Fibroblast of lung (primary cell): Measurements from ENCODE around the gene SLC24A3. TPM values are rescaled to one million over a fixed set of nuclear protein-coding genes. Genes with fewer than 3 reads are reported as not detected.

Experiments
- DNase-seq, 2 donors: peaks; one replicate each; pipeline versions ENCODE4 v3.0.0 to v3.0.0-alpha.2; 2010; ENCODE audit warnings: low read depth in 2 of 2
- H2AFZ ChIP-seq: 2 replicates; pipeline ENCODE4 v1.5.1; 2012; ENCODE audit warnings: low read length, control low read depth, inconsistent platforms
- H3K27ac ChIP-seq: 2 replicates; pipeline ENCODE4 v1.5.1; 2011; ENCODE audit warnings: low read length, control low read depth; ENCODE audit not compliant: insufficient read depth
- H3K27me3 ChIP-seq: 2 replicates; pipeline ENCODE4 v1.5.1; 2011; ENCODE audit warnings: mild to moderate bottlenecking, low read length; ENCODE audit not compliant: control insufficient read depth, insufficient read depth
- H3K36me3 ChIP-seq: 2 replicates; pipeline ENCODE4 v1.5.1; 2011; ENCODE audit warnings: low read length; ENCODE audit not compliant: control insufficient read depth, insufficient read depth
- H3K4me1 ChIP-seq: 2 replicates; pipeline ENCODE4 v1.5.1; 2011; ENCODE audit warnings: low read length; ENCODE audit not compliant: control insufficient read depth, insufficient read depth; ENCODE audit errors: extremely low read depth
- H3K4me2 ChIP-seq: 2 replicates; pipeline ENCODE4 v1.5.1; 2011; ENCODE audit warnings: low read length, control low read depth; ENCODE audit not compliant: insufficient read depth; ENCODE audit errors: extremely low read depth
- H3K4me3 ChIP-seq, 4 experiments: fragments of 200-600 bp in 1 of 4; sonication (generic) in 1 of 4; replicated peaks in 1 of 4; 2 replicates each; pipeline ENCODE4 v1.5.1; 2011 to 2016; ENCODE audit warnings: low read length in 4 of 4, low read depth in 3 of 4, mild to moderate bottlenecking in 3 of 4, control low read depth in 2 of 4, inconsistent platforms in 1 of 4, mixed read lengths in 1 of 4; ENCODE audit not compliant: insufficient read depth in 1 of 4; ENCODE audit errors: control extremely low read depth in 1 of 4
- H3K79me2 ChIP-seq: 2 replicates; pipeline ENCODE4 v1.5.1; 2012; ENCODE audit warnings: mild to moderate bottlenecking, low read length, inconsistent platforms; ENCODE audit not compliant: control insufficient read depth, insufficient read depth
- H3K9ac ChIP-seq: 2 replicates; pipeline ENCODE4 v1.5.1; 2011; ENCODE audit warnings: mild to moderate bottlenecking, low read length, control low read depth; ENCODE audit not compliant: insufficient read depth
- H3K9me3 ChIP-seq: 2 replicates; pipeline ENCODE4 v1.5.1; 2012; ENCODE audit warnings: low read depth, low read length; ENCODE audit not compliant: control insufficient read depth, insufficient read depth
- H4K20me1 ChIP-seq: 2 replicates; pipeline ENCODE4 v1.5.1; 2011; ENCODE audit warnings: low read length; ENCODE audit not compliant: control insufficient read depth, insufficient read depth; ENCODE audit errors: extremely low read depth
- CTCF ChIP-seq, 2 donors: IDR thresholded peaks in 1 of 2; conservative IDR thresholded peaks in 1 of 2; 1 replicate in 1 of 2; 2 replicates in 1 of 2; pipeline ENCODE4 v1.5.1; 2011 to 2012; ENCODE audit warnings: low read length in 2 of 2, control low read depth in 1 of 2, inconsistent platforms in 1 of 2, low read depth in 1 of 2, mild to moderate bottlenecking in 1 of 2
- EZH2 ChIP-seq: IDR thresholded peaks from 2 replicates; pipeline ENCODE4 v1.5.1; 2012; ENCODE audit warnings: low read length, control low read depth, mild to moderate bottlenecking; ENCODE audit errors: missing control alignments
- polyA plus RNA-seq, 2 donors: library from polyadenylated mRNA; depleted of rRNA in 1 of 2; stranded (reverse) in 1 of 2; unstranded in 1 of 2; fragments of >200 nt; gene quantifications; 2 replicates each; pipeline ENCODE4 v1.2.1, GENCODE V29; 2011 to 2012; ENCODE audit warnings: missing spikeins in 1 of 2
- total RNA-seq: library from RNA; depleted of rRNA; stranded (reverse); fragments of >200 nt; gene quantifications from 2 replicates; pipeline ENCODE4 v1.2.1, GENCODE V29; 2014

The SLC24A3 gene
- total and polyA plus RNA-seq, 2 donors (not counting 1 experiment from before 2014, with no cell fraction given): 0.03 to 1.8 TPM

GRCh38 chr20:19244291-19244690, 31.8 kb downstream of the SLC24A3 start:
- H3K9ac ChIP-seq: no peak overlapping the region
- H3K9me3 ChIP-seq: no peaks in the 10 kb centered on the region
- H3K27me3 ChIP-seq: no peaks in the 10 kb centered on the region
- no peaks in the 10 kb centered on the region for H4K20me1 ChIP-seq
- no peaks in the 10 kb centered on the region for H3K36me3 ChIP-seq
- no peak overlapping the region for H3K4me2 ChIP-seq
- H3K4me3 ChIP-seq: no peak overlapping the region
- H3K27ac ChIP-seq: no peak overlapping the region
- H3K4me1 ChIP-seq: no peaks in the 10 kb centered on the region
- H3K79me2 ChIP-seq: no peaks in the 10 kb centered on the region
- no peak for DNase-seq
- TF ChIP-seq EZH2 (no peak), CTCF (conservative IDR thresholded peaks at IDR 0.05 in 1 of 2, IDR thresholded peaks at IDR 0.05 in 1 of 2; ENCODE audit: low read depth in 1 of 2, low read length in 2 of 2) (no peak)
- no peak overlapping the region for H2AFZ ChIP-seq

DNA sequence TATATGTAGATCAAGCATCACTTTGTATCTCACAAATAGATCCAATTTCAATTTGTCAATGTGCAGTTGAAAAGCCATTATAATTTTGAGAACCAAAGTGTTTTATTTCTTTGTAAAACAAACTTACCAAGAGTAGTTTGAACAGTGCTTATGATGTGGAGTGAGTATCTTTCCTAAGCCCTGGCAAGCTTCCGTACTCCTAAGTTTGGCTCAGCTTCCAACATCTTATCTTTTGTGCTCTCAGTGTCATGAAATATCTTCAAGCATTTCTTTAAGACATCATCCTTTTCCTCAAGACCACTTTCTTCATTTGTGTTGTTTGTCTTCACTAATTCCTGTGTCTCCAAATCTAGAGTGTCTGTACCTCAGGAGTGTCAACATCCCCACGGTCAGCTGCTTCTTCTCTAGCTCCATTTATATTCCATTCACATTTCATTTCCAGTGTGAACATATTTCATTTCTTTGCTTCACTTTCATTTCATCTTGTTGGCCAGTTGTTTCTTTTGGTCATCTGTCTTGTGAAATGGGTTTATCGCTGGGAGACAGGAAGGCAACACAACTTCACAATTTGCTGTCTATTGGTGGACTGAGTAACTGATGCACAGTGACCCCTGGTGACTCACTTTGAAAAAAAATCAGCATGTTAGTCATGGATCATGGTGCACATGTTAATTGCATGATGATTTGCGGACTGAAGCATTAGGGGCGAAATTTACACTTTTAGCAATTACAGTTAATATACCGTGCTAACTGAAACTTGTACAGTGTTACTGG, 36.9 kb downstream of the SLC24A3 start:
- Histone ChIP-seq H3K27me3 (no peaks in the 10 kb centered on the region), H3K27ac (no peak overlapping the region), H4K20me1 (no peaks in the 10 kb centered on the region), H2AFZ (no peak overlapping the region), H3K9ac (no peak overlapping the region), H3K79me2 (no peaks in the 10 kb centered on the region), H3K9me3 (no peaks in the 10 kb centered on the region), H3K4me1 (no peaks in the 10 kb centered on the region), H3K4me3 (no peak overlapping the region), H3K4me2 (no peak overlapping the region), H3K36me3 (no peaks in the 10 kb centered on the region)
- TF ChIP-seq EZH2: no peak
- TF ChIP-seq CTCF (conservative IDR thresholded peaks at IDR 0.05 in 1 of 2, IDR thresholded peaks at IDR 0.05 in 1 of 2; ENCODE audit: low read depth in 1 of 2, low read length in 2 of 2): no peak
- DNase-seq: peak in 1 of 2 donors; percentile 22

DNA sequence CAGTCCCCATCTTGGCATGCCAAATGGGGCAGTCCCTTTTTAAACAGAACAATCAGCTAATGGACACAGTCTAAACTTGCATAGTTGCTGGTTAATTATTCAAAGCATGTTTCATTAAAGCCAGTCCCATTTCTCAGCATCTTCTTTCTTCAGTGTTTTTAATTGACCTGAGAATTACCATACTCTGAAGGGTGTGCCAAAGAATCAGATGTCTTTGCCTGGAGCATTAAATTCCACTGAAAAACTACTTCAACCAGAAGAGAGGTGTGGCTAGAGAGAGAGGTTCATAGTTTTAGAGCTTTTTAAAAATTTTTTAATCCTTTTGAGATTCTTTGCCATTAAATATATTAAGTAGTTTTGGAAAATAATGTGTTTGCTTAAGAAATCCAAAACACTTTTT, 37.9 kb downstream of the SLC24A3 start:
- Histone ChIP-seq H2AFZ (no peak overlapping the region), H3K27me3 (no peaks in the 10 kb centered on the region), H3K4me2 (no peak overlapping the region), H3K9ac (no peak overlapping the region), H3K36me3 (no peaks in the 10 kb centered on the region), H4K20me1 (no peaks in the 10 kb centered on the region), H3K4me1 (peaks cover 2% of the 10 kb centered on the region), H3K9me3 (no peaks in the 10 kb centered on the region), H3K4me3 (no peak overlapping the region), H3K27ac (no peak overlapping the region), H3K79me2 (no peaks in the 10 kb centered on the region)
- TF ChIP-seq EZH2 (no peak), CTCF (conservative IDR thresholded peaks at IDR 0.05 in 1 of 2, IDR thresholded peaks at IDR 0.05 in 1 of 2; ENCODE audit: low read depth in 1 of 2, low read length in 2 of 2) (no peak)
- no peak for DNase-seq
